GM04504 (cell line): ENCODE data around the gene EMX1.
A peak's percentile ranks its signal among the peaks of the same experiment; 100 is the strongest.

Experiments used
- DNase-seq: peaks from one replicate; pipeline ENCODE4 v3.0.0-alpha.2; 2012; ENCODE audit warnings: low read depth

Gene EMX1

DNA sequence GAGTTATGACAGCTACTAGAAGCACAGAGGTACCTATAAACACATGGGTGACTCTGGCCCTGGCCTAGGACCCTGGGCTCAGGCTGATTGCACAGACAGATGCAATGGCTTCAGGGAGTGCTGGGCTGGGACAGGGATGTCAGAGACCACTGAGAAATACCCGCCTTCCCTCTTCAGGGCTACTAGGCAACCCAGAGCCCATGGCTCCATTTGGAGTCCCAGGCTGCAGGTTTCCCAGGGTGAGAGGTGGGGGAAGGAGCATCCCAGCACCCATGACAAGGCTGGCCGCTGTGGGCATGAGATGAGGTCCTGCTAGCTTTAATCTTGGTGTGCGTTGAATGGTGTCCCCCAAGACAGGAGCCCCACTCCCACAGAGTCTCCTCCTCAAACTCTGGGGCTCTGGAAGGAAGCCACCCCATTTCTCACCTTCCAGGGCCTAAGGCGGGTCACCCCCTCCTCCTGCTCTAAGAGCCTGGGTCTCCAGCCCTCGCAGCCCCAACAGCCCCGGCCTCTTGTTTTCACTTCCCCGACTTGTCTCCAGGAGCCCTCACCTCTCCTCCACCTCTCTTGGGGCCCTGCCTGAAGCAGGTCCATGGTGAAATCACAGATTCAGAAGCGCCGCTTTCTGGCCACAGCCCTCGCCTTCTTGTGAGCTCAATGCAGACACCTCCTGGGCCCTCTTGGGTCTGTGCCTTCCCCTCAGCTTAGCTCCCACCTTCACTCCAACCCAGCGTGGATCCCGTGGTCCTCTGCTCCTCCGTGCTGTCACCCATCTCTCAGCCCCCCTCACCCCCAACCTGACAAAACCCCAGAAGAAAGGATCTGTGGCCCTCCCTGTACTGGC is 41.4 kb downstream of the EMX1 start:
- no peak for DNase-seq

GRCh38 chr2:72959554-72959953 is 42.2 kb downstream of the EMX1 start:
- no peak for DNase-seq

- no peak for DNase-seq
Measured at GRCh38 chr2:72959995-72960981, 43.0 kb downstream of the EMX1 start.

DNA sequence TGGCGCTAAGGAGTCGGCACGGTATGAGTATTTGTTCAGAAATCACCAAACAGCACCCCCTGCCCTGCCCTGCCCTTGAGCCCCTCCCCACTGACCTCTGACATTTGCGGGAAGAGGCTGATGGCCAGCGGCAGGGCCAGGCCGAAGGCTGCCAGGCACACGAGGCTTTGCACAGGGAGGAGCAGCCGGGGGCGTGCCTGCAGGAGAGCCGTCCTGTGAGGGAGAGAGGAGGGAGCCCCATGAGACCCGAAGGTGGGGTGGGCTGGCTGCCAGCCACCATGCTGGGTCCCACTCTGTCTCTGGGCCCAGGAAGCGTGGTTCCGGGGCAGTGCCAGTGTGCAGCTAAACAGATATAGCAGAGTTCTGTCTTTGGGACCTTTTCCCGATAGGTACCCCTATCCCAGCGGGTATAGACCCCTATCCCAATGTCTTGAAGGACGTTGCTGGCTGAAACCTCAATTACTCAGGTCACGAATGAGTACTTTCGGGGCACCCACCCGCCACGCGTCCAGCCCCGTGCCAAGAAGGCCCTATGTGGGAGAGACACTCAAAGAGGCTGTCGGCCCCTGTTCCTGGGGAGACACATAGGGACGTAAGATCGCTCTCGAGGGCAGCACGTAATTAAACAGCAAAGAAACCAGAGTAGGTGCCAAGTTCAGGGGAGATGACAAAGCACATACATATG is 43.9 kb downstream of the EMX1 start:
- DNase-seq = no peak

- no peak for DNase-seq
Measured at GRCh38 chr2:72961853-72962468, 44.6 kb downstream of the EMX1 start.

- DNase-seq = no peak
Measured at GRCh38 chr2:72962911-72963310, 45.6 kb downstream of the EMX1 start.

GRCh38 chr2:72963423-72964145 is 46.3 kb downstream of the EMX1 start:
- DNase-seq = no peak

GRCh38 chr2:72964146-72964525 is 46.8 kb downstream of the EMX1 start:
- no peak for DNase-seq

DNA sequence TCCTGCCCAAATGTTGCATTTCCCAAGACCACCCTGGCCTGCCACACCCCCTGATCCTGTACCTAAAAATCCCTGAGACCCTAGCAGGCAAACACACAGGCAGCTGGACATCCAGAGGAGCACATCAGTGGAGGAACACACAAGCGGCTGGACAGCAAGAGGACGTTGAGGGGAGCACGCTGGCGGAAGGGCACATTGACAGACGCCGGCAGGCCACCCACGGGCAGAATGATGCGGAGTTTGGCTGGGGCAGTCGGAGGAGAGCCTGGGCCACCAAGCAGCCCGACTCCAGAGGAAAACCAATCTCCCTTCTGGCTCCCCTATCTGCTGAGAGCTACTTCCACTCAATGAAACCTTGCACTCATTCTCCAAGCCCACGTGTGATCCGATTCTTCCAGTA is 47.7 kb downstream of the EMX1 start:
- DNase-seq = no peak

DNA sequence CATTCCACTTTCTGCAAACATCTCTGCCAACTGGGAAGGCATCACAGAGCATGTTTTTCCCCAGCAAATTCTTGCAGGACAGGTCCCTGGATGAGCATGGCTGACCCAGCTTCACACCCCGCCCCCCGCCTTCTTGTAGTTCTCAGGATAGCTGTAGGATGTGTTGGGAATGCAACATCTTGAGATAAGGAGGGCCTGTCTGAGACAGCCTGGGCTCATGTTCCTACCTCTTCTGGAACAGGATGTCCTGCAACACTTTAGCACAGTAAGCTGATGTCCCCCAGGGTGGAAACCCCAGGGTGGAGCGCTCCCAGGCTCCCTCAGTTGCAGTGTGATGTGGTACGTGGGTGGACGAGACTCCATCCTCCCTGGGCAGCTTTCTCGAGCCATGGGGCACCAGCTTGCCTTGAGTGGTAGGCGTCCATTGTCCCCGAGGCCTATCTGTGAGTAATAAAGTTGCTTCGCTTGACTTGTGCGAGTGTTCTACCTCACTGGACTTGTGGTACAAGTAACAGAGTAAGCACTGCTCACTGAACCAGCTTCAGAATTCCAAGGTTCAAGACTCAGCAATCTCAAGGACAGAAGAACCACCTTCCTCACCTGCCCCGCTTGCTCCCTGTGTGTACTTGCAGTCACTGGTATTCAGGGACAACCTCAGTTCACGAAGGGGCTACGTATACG is 48.6 kb downstream of the EMX1 start:
- no peak for DNase-seq

DNA sequence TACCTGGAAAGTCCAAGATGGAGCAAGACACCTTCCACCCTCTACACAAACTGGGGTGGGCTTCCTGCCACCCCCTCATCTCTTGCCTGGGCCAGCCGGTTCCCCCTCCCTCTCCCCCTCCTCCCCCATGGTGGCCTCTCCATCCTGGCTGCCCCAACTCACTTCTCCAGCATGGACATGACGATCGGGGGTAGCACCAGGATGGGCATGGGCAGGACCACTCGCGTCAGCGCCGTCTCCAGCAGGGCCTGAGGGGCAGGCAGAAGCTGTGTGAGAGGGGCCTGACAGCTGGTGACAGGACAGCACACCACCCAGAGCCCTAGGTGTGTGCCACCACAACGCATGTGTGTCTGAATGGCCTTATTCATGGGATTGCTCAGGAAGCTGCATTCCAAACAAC is 51.0 kb downstream of the EMX1 start:
- no peak for DNase-seq

GRCh38 chr2:72969706-72970105 is 52.4 kb downstream of the EMX1 start:
- DNase-seq = no peak

DNA sequence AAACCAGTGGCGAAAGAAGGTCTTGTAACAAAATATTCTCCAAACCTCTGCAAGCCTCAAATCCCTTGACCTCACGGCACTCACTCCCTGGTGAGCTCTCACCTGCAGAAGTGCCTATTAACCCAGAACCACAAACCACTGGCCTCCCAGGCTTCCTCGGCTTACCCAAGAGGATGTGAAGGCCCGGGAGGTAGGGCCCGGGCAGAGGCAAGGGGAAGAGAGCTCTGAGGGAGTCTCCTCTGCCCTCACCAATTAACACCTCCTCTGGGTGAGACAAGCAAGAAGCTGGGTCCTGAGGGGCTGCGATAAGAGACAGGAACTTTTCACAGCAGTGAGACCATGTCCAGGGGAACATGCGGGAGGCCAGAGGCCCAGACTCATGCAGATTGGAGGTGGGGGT is 53.7 kb downstream of the EMX1 start:
- DNase-seq = no peak

- DNase-seq = no peak
Measured at GRCh38 chr2:72972352-72973136, 55.2 kb downstream of the EMX1 start.

- no peak for DNase-seq
Measured at GRCh38 chr2:72973137-72973535, 55.8 kb downstream of the EMX1 start.

DNA sequence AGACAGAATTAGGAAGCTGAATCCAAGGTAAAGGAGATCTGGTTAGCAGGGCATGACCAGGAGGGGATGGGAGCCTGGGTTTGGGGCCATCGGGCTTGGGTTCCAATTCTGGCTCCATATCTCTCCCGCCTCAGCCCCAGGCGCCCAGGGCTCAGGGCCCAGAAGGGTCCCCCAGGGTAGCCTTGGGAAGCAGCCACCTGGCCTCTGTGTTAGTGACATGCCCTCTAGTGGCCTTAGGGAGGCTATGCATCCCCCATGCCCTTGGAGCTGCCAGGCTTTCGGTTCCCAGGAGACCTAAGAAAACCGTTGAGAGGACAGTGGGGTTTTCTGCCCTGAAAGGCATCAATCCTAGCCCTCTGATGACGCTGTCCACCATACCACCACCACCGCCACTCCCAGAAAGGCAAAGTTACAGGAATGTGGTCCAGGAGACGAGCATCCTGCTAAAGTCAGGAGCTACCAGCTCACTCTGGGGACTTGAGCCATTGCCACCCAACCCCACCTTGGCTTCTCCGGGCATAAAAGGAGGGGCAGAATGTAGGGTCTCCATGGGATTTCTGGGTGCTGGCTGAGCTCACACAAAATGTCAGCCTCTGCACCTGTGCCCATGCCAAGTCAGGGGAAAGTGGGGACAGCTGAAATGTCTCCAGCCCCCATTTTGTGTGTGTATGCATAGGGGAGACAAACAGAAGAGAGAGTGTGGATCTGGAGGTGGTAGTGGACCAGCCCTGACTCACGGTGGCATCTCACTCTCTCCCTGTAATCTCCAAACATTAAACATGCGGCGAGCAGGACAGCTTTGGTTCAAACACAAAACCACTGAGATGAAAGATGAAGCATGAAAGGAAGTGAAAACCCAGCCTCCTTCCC is 56.5 kb downstream of the EMX1 start:
- DNase-seq = peak; percentile 10

DNA sequence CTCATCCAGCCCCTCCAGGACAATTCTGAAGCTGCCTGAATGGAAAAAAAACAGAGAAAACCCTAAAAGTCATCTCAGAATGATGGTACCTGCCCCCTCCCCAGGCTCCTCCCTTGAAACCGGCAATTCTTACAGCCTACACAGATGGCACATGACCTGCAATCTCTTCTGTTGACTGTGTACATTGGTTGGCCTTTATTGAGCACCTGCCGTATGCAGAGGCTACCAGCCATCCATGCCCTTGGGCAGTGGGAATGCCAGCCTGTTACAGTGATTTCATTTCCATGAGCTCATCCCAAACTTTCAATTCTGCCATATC is 57.1 kb downstream of the EMX1 start:
- no peak for DNase-seq

DNA sequence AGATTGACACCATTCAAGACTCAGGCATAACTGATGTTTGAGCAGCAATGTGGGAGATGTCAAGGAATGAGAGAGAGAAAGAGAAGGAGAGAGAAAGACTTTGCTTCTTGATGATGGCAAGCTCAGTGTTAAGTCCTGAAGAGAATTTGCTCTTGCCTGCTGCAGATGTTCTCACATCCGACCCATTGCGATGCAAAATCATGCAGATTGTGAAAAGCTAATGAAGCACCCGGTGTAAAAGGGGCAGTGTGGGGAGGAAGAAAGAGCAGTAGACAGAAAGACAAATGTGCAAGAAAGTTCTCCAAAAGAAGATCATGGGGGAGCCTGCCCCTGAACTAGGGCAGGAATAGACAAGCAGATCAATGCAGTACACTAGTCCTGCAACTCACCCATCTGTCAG is 57.7 kb downstream of the EMX1 start:
- no peak for DNase-seq

DNA sequence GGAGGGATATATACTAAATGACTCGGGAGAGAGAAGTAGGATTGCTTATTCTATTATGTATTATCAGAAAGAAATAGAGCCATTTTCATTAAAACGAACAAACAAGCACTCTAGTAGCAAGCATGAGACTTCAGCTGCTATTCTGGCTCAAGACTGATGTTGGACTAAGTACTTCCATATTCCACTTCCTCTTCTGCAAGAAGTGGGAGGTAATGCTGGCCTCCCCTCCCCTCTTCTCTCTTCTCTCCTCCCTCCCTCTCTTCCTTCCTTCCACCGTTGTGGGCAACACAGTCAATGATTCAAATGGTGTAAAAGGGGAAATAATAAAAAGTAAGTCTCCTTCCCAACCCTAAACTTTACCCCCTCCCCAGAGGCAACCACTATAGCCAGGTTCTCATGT is 62.6 kb downstream of the EMX1 start:
- DNase-seq = no peak
